ENCODE results near the gene RFC4. TPM values are rescaled to one million over a fixed set of nuclear protein-coding genes. Genes with fewer than 3 reads are reported as not detected.

RFC4 gene
- total and polyA plus RNA-seq, 9 of the 15 experiments (the other 6 are each of a cell fraction or from before 2014, with no cell fraction given), result 105 to 227 (median 180) TPM

- TF ChIP-seq ZBTB43 (CRISPR knock-in tag; IDR thresholded peaks at IDR 0.05) (no peak), ZNF592 (IDR thresholded peaks at IDR 0.05) (0 out of 2 replicates have a peak, but pooled peaks have one; percentile 30), ZC3H4 (CRISPR knock-in tag; IDR thresholded peaks at IDR 0.05; ENCODE audit: borderline replicate concordance) (no peak), FOSL1 (tag; conservative IDR thresholded peaks at IDR 0.05) (no peak; the same call in 1 of the 2 replicates), ELK3 (CRISPR knock-in tag; IDR thresholded peaks at IDR 0.05) (no peak), SETDB1 (IDR thresholded peaks at IDR 0.05; ENCODE audit: low read length) (no peak), ZNF407 (IDR thresholded peaks at IDR 0.05; ENCODE audit: low read depth) (no peak), C11orf30 (IDR thresholded peaks at IDR 0.05; ENCODE audit: low read depth) (no peak), ZNF512 (tag; IDR thresholded peaks at IDR 0.05) (no peak)
Observed at GRCh38 chr3:186790261-186790981, 15.9 kb downstream of the RFC4 start (continued).

Data from K562 (cell line).